Measurements from ENCODE around the gene SSR4. TPM values are rescaled to one million over a fixed set of nuclear protein-coding genes. Genes with fewer than 3 reads are reported as not detected.

SSR4 gene
- total RNA-seq, 1 donor from 2014 or later = 183 TPM

- no peak for DNase-seq (ENCODE audit: low read depth, low spot score)
- no peaks in the 10 kb centered on the region for H3K9me3 Mint-ChIP-seq
- H3K4me1 Mint-ChIP-seq = peaks cover 9% of the 10 kb centered on the region
- no peaks in the 10 kb centered on the region for H3K27me3 Mint-ChIP-seq (ENCODE audit: low read depth)
- no peak for TF ChIP-seq CTCF (conservative IDR thresholded peaks at IDR 0.05)
- peaks cover 4% of the 10 kb centered on the region for H3K36me3 Mint-ChIP-seq (ENCODE audit: low read depth)
- peak overlapping the region; percentile 64 for H3K4me3 Mint-ChIP-seq
- no peak overlapping the region for H3K27ac Mint-ChIP-seq (ENCODE audit: unreplicated experiment)
Observed at GRCh38 chrX:153789654-153790053, 4.8 kb upstream of the SSR4 start.

GRCh38 chrX:153791104-153791852, 3.2 kb upstream of the SSR4 start:
- DNase-seq (ENCODE audit: low read depth, low spot score) = no peak
- Mint-ChIP-seq H3K4me1 (peaks cover 14% of the 10 kb centered on the region), H3K9me3 (no peaks in the 10 kb centered on the region), H3K27ac (ENCODE audit: unreplicated experiment) (no peak overlapping the region), H3K36me3 (ENCODE audit: low read depth) (peaks cover 4% of the 10 kb centered on the region), H3K27me3 (ENCODE audit: low read depth) (no peaks in the 10 kb centered on the region), H3K4me3 (peak overlapping the region; percentile 38)
- no peak for TF ChIP-seq CTCF (conservative IDR thresholded peaks at IDR 0.05)

GRCh38 chrX:153792368-153792767, 2.1 kb upstream of the SSR4 start:
- Mint-ChIP-seq H3K4me1 (peaks cover 15% of the 10 kb centered on the region), H3K9me3 (no peaks in the 10 kb centered on the region), H3K4me3 (no peak overlapping the region), H3K27me3 (ENCODE audit: low read depth) (no peaks in the 10 kb centered on the region), H3K27ac (ENCODE audit: unreplicated experiment) (no peak overlapping the region), H3K36me3 (ENCODE audit: low read depth) (peaks cover 4% of the 10 kb centered on the region)
- no peak for DNase-seq (ENCODE audit: low read depth, low spot score)
- no peak for TF ChIP-seq CTCF (conservative IDR thresholded peaks at IDR 0.05)

GRCh38 chrX:153793291-153793690, 1.2 kb upstream of the SSR4 start:
- peak overlapping the region; percentile 94 for H3K4me3 Mint-ChIP-seq
- H3K4me1 Mint-ChIP-seq = peaks cover 15% of the 10 kb centered on the region
- no peaks in the 10 kb centered on the region for H3K27me3 Mint-ChIP-seq (ENCODE audit: low read depth)
- no peak for TF ChIP-seq CTCF (conservative IDR thresholded peaks at IDR 0.05)
- H3K36me3 Mint-ChIP-seq (ENCODE audit: low read depth) = peaks cover 2% of the 10 kb centered on the region
- no peaks in the 10 kb centered on the region for H3K9me3 Mint-ChIP-seq
- no peak overlapping the region for H3K27ac Mint-ChIP-seq (ENCODE audit: unreplicated experiment)
- no peak for DNase-seq (ENCODE audit: low read depth, low spot score)

- no peaks in the 10 kb centered on the region for H3K27me3 Mint-ChIP-seq (ENCODE audit: low read depth)
- TF ChIP-seq CTCF (conservative IDR thresholded peaks at IDR 0.05) = no peak
- DNase-seq (ENCODE audit: low read depth, low spot score) = no peak
- H3K4me1 Mint-ChIP-seq = peaks cover 15% of the 10 kb centered on the region
- H3K36me3 Mint-ChIP-seq (ENCODE audit: low read depth) = peaks cover 2% of the 10 kb centered on the region
- H3K27ac Mint-ChIP-seq (ENCODE audit: unreplicated experiment) = peak overlapping the region; percentile 97
- H3K9me3 Mint-ChIP-seq = no peaks in the 10 kb centered on the region
- H3K4me3 Mint-ChIP-seq = peak overlapping the region; percentile 94
Observed at GRCh38 chrX:153794897-153795816, 689 bp downstream of the SSR4 start.

All from neural crest cell (in vitro differentiated cells).